Mammary epithelial cell (primary cell): ENCODE data around the gene KIRREL3.

Source experiments
- CTCF ChIP-seq, 2 donors: IDR thresholded peaks in 1 of 2; conservative IDR thresholded peaks in 1 of 2; 2 replicates each; pipeline ENCODE4 v1.5.1; 2011 to 2012; ENCODE audit warnings: inconsistent platforms in 2 of 2, low read length in 2 of 2, mild to moderate bottlenecking in 2 of 2, control low read depth in 1 of 2, low read depth in 1 of 2; ENCODE audit not compliant: insufficient read depth in 1 of 2; ENCODE audit errors: extremely low read depth in 1 of 2
- EZH2 ChIP-seq: IDR thresholded peaks from 2 replicates; pipeline ENCODE4 v1.6.1; 2012; ENCODE audit warnings: low read length, inconsistent platforms, borderline replicate concordance

GRCh38 chr11:126422446-126422845, 578.1 kb downstream of the KIRREL3 start:
- TF ChIP-seq CTCF (conservative IDR thresholded peaks at IDR 0.05 in 1 of 2, IDR thresholded peaks at IDR 0.05 in 1 of 2; ENCODE audit: extremely low read depth in 1 of 2, insufficient read depth in 1 of 2, low read depth in 1 of 2, low read length in 2 of 2) (no peak), EZH2 (no peak)
